ENCODE measurements around the gene BMAL1. TPM values are rescaled to one million over a fixed set of nuclear protein-coding genes. Genes with fewer than 3 reads are reported as not detected.

The BMAL1 gene
- total RNA-seq, 1 donor from 2014 or later = 7.4 TPM

- peak; percentile 30 to 93 for DNase-seq (ENCODE audit: low read depth in 2 of 2)
Observed at GRCh38 chr11:13339195-13340153, 61.9 kb downstream of the BMAL1 start.

GRCh38 chr11:13341026-13341425 is 63.4 kb downstream of the BMAL1 start:
- DNase-seq (ENCODE audit: low read depth in 2 of 2) = no peak

GRCh38 chr11:13343067-13343466 is 65.5 kb downstream of the BMAL1 start:
- no peak for DNase-seq (ENCODE audit: low read depth in 2 of 2)

- DNase-seq (ENCODE audit: low read depth in 2 of 2) = peak; percentile 57 to 76
Observed at GRCh38 chr11:13343931-13344717, 66.5 kb downstream of the BMAL1 start.

GRCh38 chr11:13344818-13345217 is 67.2 kb downstream of the BMAL1 start:
- no peak for DNase-seq (ENCODE audit: low read depth in 2 of 2)

- DNase-seq (ENCODE audit: low read depth in 2 of 2) = no peak
Observed at GRCh38 chr11:13346470-13346869, 68.9 kb downstream of the BMAL1 start.

- no peak for DNase-seq (ENCODE audit: low read depth in 2 of 2)
Observed at GRCh38 chr11:13347901-13348300, 70.3 kb downstream of the BMAL1 start.

GRCh38 chr11:13348305-13348704 is 70.7 kb downstream of the BMAL1 start:
- DNase-seq (ENCODE audit: low read depth in 2 of 2) = no peak

- no peak for DNase-seq (ENCODE audit: low read depth in 2 of 2)
Observed at GRCh38 chr11:13349046-13349445, 71.5 kb downstream of the BMAL1 start.

- DNase-seq (ENCODE audit: low read depth in 2 of 2) = no peak
Observed at GRCh38 chr11:13349581-13349980, 72.0 kb downstream of the BMAL1 start.

- DNase-seq (ENCODE audit: low read depth in 2 of 2) = no peak
Observed at GRCh38 chr11:13352711-13353110, 75.1 kb downstream of the BMAL1 start.

GRCh38 chr11:13354335-13354734 is 76.7 kb downstream of the BMAL1 start:
- DNase-seq (ENCODE audit: low read depth in 2 of 2) = peak in 1 of 2 donors; percentile 26

- no peak for DNase-seq (ENCODE audit: low read depth in 2 of 2)
Observed at GRCh38 chr11:13355191-13355590, 77.6 kb downstream of the BMAL1 start.

- no peak for DNase-seq (ENCODE audit: low read depth in 2 of 2)
Observed at GRCh38 chr11:13357232-13357631, 79.6 kb downstream of the BMAL1 start.

GRCh38 chr11:13358596-13359270 is 81.1 kb downstream of the BMAL1 start:
- DNase-seq (ENCODE audit: low read depth in 2 of 2) = no peak

- no peak for DNase-seq (ENCODE audit: low read depth in 2 of 2)
Observed at GRCh38 chr11:13362596-13363109, 85.1 kb downstream of the BMAL1 start.

- peak in 1 of 2 donors; percentile 15 for DNase-seq (ENCODE audit: low read depth in 2 of 2)
Observed at GRCh38 chr11:13364388-13364787, 86.8 kb downstream of the BMAL1 start.

GRCh38 chr11:13366266-13367026 is 88.9 kb downstream of the BMAL1 start:
- DNase-seq (ENCODE audit: low read depth in 2 of 2) = no peak

- no peak for DNase-seq (ENCODE audit: low read depth in 2 of 2)
Observed at GRCh38 chr11:13367115-13367514, 89.5 kb downstream of the BMAL1 start.

- no peak for DNase-seq (ENCODE audit: low read depth in 2 of 2)
Observed at GRCh38 chr11:13368041-13368446, 90.5 kb downstream of the BMAL1 start.

GRCh38 chr11:13373216-13373615 is 95.6 kb downstream of the BMAL1 start:
- no peak for DNase-seq (ENCODE audit: low read depth in 2 of 2)

All from dermis microvascular lymphatic vessel endothelial cell (primary cell).